Keratinocyte (primary cell): ENCODE data around the gene OR2B6. TPM values are rescaled to one million over a fixed set of nuclear protein-coding genes. Genes with fewer than 3 reads are reported as not detected.

ENCODE experiments used
- DNase-seq: peaks from one replicate; pipeline ENCODE4 v3.0.0-alpha.2; 2011; ENCODE audit warnings: low read depth, missing footprints, low spot score
- FAIRE-seq: peaks from 2 replicates; lab custom pipeline; 2011; peaks lifted over from hg19 to GRCh38; lab: Jason Lieb, UNC
- H2AFZ ChIP-seq: 2 replicates; pipeline ENCODE4 v1.6.0; 2012; ENCODE audit warnings: low read length, control low read depth, inconsistent platforms; ENCODE audit not compliant: control insufficient read depth
- H3K27ac ChIP-seq: 2 replicates; pipeline ENCODE4 v1.5.1; 2011; ENCODE audit warnings: low read length; ENCODE audit not compliant: control insufficient read depth, insufficient read depth
- H3K27me3 ChIP-seq: 3 replicates; pipeline ENCODE4 v1.6.0; 2011; ENCODE audit warnings: low read length; ENCODE audit not compliant: control insufficient read depth, insufficient read depth; ENCODE audit errors: extremely low read depth
- H3K36me3 ChIP-seq, 2 experiments: 2 replicates in 1 of 2; 3 replicates in 1 of 2; pipeline ENCODE4 v1.5.1; 2011; ENCODE audit warnings: low read length in 2 of 2, mild to moderate bottlenecking in 1 of 2; ENCODE audit not compliant: control insufficient read depth in 2 of 2, insufficient read depth in 2 of 2; ENCODE audit errors: extremely low read depth in 1 of 2
- H3K4me1 ChIP-seq: 3 replicates; pipeline ENCODE4 v1.5.1; 2011; ENCODE audit warnings: low read length; ENCODE audit not compliant: control insufficient read depth, insufficient read depth; ENCODE audit errors: extremely low read depth
- H3K4me2 ChIP-seq: 3 replicates; pipeline ENCODE4 v1.6.0; 2011; ENCODE audit warnings: low read depth, low read length; ENCODE audit not compliant: control insufficient read depth, insufficient read depth; ENCODE audit errors: extremely low read depth
- H3K4me3 ChIP-seq, 3 experiments: fragments of 200-600 bp in 1 of 3; sonication (generic) in 1 of 3; 2 replicates in 2 of 3; 3 replicates in 1 of 3; pipeline ENCODE4 v1.5.1; 2011 to 2016; ENCODE audit warnings: low read length in 3 of 3, mild to moderate bottlenecking in 3 of 3, control low read depth in 2 of 3, inconsistent platforms in 1 of 3, low read depth in 1 of 3, mixed read lengths in 1 of 3, mixed run types in 1 of 3, moderate library complexity in 1 of 3; ENCODE audit not compliant: control insufficient read depth in 2 of 3, insufficient read depth in 2 of 3; ENCODE audit errors: extremely low read depth in 1 of 3
- H3K79me2 ChIP-seq: 2 replicates; pipeline ENCODE4 v1.6.0; 2012; ENCODE audit warnings: low read length; ENCODE audit not compliant: control insufficient read depth, insufficient read depth
- H3K9ac ChIP-seq: 3 replicates; pipeline ENCODE4 v1.6.0; 2011; ENCODE audit warnings: low read length; ENCODE audit not compliant: control insufficient read depth, insufficient read depth; ENCODE audit errors: extremely low read depth
- H3K9me1 ChIP-seq: 3 replicates; pipeline ENCODE4 v1.6.0; 2011; ENCODE audit warnings: low read length; ENCODE audit not compliant: control insufficient read depth, insufficient read depth; ENCODE audit errors: extremely low read depth
- H3K9me3 ChIP-seq: 2 replicates; pipeline ENCODE4 v1.5.1; 2012; ENCODE audit warnings: low read depth, low read length; ENCODE audit not compliant: control insufficient read depth
- H4K20me1 ChIP-seq: 3 replicates; pipeline ENCODE4 v1.6.0; 2011; ENCODE audit warnings: low read length; ENCODE audit not compliant: control insufficient read depth, insufficient read depth; ENCODE audit errors: extremely low read depth
- EZH2 ChIP-seq: IDR thresholded peaks from one replicate; pipeline ENCODE4 v1.6.1; 2012; ENCODE audit warnings: inconsistent platforms, mild to moderate bottlenecking, low read length, moderate library complexity
- dilution Hi-C: fragments of 300-500 bp; cut with MboI; formaldehyde crosslinking; loops from one replicate; pipeline ENCODE4 v1.7.0; 2020; ENCODE audit warnings: low sequenced_read_pairs; ENCODE audit not compliant: extremely low pct_ligation_motif_present
- polyA plus RNA-seq, 5 experiments: library from polyadenylated mRNA; depleted of rRNA in 3 of 5; stranded (reverse) in 3 of 5; stranded (forward) in 1 of 5; unstranded in 1 of 5; fragments of >200 nt; gene quantifications; 1 replicate in 1 of 5; 2 replicates in 3 of 5; 3 replicates in 1 of 5; pipeline versions ENCODE4 v1.2.1 to v1.2.3, GENCODE V29; 2011 to 2012; ENCODE audit warnings: missing spikeins in 2 of 5, low read depth in 1 of 5, low replicate concordance in 1 of 5
- TF ChIP-seq, protein P1 (sequence below), 3 experiments: IDR thresholded peaks in 1 of 3; conservative IDR thresholded peaks in 1 of 3; optimal IDR thresholded peaks in 1 of 3; 2 replicates in 2 of 3; 3 replicates in 1 of 3; pipeline versions ENCODE3 to v1.5.1; 2011; ENCODE audit warnings: low read length in 3 of 3, mild to moderate bottlenecking in 3 of 3, moderate library complexity in 2 of 3, control low read depth in 1 of 3, inconsistent platforms in 1 of 3; ENCODE audit not compliant: insufficient read depth in 2 of 3; ENCODE audit errors: extremely low read depth in 1 of 3

OR2B6 gene
- polyA plus RNA-seq, 1 donor (not counting 4 experiments of a cell fraction or from before 2014, with no cell fraction given): not detected

DNA sequence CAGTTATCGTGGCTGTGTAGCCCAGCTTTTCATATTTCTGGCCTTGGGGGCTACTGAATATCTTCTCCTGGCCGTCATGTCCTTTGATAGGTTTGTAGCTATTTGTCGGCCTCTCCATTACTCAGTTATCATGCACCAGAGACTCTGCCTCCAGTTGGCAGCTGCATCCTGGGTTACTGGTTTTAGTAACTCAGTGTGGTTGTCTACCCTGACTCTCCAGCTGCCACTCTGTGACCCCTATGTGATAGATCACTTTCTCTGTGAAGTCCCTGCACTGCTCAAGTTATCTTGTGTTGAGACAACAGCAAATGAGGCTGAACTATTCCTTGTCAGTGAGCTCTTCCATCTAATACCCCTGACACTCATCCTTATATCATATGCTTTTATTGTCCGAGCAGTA, 475 bp downstream of the OR2B6 start:
- H3K9ac ChIP-seq: no peak overlapping the region
- no peaks in the 10 kb centered on the region for H4K20me1 ChIP-seq
- no peak overlapping the region for H3K4me2 ChIP-seq
- no peaks in the 10 kb centered on the region for H3K4me1 ChIP-seq
- no peak overlapping the region for H3K27ac ChIP-seq
- H3K9me1 ChIP-seq: no peaks in the 10 kb centered on the region
- no peaks in the 10 kb centered on the region for H3K36me3 ChIP-seq
- no peak overlapping the region for H2AFZ ChIP-seq
- dilution Hi-C loops: no loop called here
- FAIRE-seq (no peak), DNase-seq (no peak)
- H3K9me3 ChIP-seq: no peaks in the 10 kb centered on the region
- TF ChIP-seq, protein P1, sequence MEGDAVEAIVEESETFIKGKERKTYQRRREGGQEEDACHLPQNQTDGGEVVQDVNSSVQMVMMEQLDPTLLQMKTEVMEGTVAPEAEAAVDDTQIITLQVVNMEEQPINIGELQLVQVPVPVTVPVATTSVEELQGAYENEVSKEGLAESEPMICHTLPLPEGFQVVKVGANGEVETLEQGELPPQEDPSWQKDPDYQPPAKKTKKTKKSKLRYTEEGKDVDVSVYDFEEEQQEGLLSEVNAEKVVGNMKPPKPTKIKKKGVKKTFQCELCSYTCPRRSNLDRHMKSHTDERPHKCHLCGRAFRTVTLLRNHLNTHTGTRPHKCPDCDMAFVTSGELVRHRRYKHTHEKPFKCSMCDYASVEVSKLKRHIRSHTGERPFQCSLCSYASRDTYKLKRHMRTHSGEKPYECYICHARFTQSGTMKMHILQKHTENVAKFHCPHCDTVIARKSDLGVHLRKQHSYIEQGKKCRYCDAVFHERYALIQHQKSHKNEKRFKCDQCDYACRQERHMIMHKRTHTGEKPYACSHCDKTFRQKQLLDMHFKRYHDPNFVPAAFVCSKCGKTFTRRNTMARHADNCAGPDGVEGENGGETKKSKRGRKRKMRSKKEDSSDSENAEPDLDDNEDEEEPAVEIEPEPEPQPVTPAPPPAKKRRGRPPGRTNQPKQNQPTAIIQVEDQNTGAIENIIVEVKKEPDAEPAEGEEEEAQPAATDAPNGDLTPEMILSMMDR (optimal IDR thresholded peaks at IDR 0.05 in 1 of 3, IDR thresholded peaks at IDR 0.05 in 1 of 3, conservative IDR thresholded peaks at IDR 0.05 in 1 of 3; ENCODE audit: extremely low read depth in 1 of 3, insufficient read depth in 2 of 3, low read length in 3 of 3): no peak
- TF ChIP-seq EZH2: no peak
- H3K79me2 ChIP-seq: no peaks in the 10 kb centered on the region
- H3K27me3 ChIP-seq: peaks cover 11% of the 10 kb centered on the region
- no peak overlapping the region for H3K4me3 ChIP-seq

DNA sequence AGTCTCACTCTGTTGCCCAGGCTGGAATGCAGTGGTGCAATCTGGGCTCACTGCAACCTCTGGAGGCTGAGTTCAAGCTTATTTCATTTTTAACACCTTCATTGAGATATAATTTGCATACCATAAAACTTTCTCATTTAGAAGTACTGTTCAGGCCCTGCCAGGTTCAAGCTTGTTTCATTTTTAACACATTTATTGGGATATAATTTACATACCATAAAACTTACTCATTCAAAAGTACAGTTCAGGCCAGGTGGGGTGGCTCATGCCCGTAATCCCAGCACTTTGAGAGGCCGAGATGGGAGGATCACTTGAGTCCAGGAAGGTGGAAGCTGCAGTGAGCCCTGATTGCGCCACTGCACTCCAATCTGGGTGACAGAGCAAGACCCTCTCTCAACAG, 5.5 kb downstream of the OR2B6 start:
- H3K27ac ChIP-seq: no peak overlapping the region
- DNase-seq (no peak), FAIRE-seq (no peak)
- H3K4me3 ChIP-seq: no peak overlapping the region
- no peaks in the 10 kb centered on the region for H3K36me3 ChIP-seq
- no peak overlapping the region for H2AFZ ChIP-seq
- no peaks in the 10 kb centered on the region for H3K79me2 ChIP-seq
- dilution Hi-C loops: no loop called here
- H3K27me3 ChIP-seq: peaks cover 3% of the 10 kb centered on the region
- H3K9ac ChIP-seq: no peak overlapping the region
- no peaks in the 10 kb centered on the region for H3K9me1 ChIP-seq
- H3K9me3 ChIP-seq: no peaks in the 10 kb centered on the region
- H3K4me1 ChIP-seq: no peaks in the 10 kb centered on the region
- no peak overlapping the region for H3K4me2 ChIP-seq
- no peaks in the 10 kb centered on the region for H4K20me1 ChIP-seq
- TF ChIP-seq, protein P1 (optimal IDR thresholded peaks at IDR 0.05 in 1 of 3, IDR thresholded peaks at IDR 0.05 in 1 of 3, conservative IDR thresholded peaks at IDR 0.05 in 1 of 3; ENCODE audit: extremely low read depth in 1 of 3, insufficient read depth in 2 of 3, low read length in 3 of 3): no peak
- no peak for TF ChIP-seq EZH2
